Sigmoid colon (tissue), 4 donors: ENCODE results near the gene CDK5RAP3.

ENCODE experiments used
- CTCF ChIP-seq, 4 experiments: fragments of 450-650 bp in 3 of 4; fragments of 200-600 bp in 1 of 4; IDR thresholded peaks; one replicate each; pipeline ENCODE4 v1.5.1; 2016 to 2019; ENCODE audit warnings: antibody characterized with exemption in 4 of 4, mild to moderate bottlenecking in 3 of 4, moderate library complexity in 2 of 4
- EP300 ChIP-seq, 4 donors: sonication (generic); formaldehyde crosslinking; IDR thresholded peaks; one replicate each; pipeline ENCODE4 v1.6.1; 2017; ENCODE audit warnings: antibody characterized with exemption in 4 of 4
- POLR2AphosphoS5 ChIP-seq, 4 donors: sonication (generic); formaldehyde crosslinking; IDR thresholded peaks; one replicate each; pipeline ENCODE4 v1.6.1; 2017; ENCODE audit warnings: antibody characterized with exemption in 4 of 4

DNA sequence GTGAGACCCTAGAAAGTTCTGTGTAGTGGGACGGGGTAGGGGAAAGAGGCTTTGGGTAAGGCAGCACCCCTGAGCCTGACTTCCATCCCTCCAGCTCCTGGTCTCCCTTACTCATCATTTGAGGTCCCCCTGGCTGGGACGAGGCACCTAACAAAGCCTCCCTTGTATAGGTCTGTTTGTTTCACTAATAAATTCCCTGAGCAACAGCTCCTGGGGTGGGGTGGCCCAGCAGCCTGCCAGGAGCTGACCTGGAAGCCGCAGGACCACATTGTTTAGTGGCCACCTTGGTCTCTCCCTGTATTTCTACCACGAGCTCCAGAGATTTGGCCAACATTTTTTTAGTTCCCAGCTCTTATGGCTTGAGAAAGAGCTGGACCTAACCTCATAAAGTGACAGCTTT is 20.5 kb upstream of the CDK5RAP3 start:
- no peak for TF ChIP-seq CTCF (IDR thresholded peaks at IDR 0.05)
- no peak for TF ChIP-seq POLR2AphosphoS5 (IDR thresholded peaks at IDR 0.05)
- no peak for TF ChIP-seq EP300 (IDR thresholded peaks at IDR 0.05)
